Type B pancreatic cell (in vitro differentiated cells): Measurements from ENCODE around the gene MSI2. TPM values are rescaled to one million over a fixed set of nuclear protein-coding genes. Genes with fewer than 3 reads are reported as not detected.

ENCODE experiments used
- DNase-seq: peaks from one replicate; pipeline ENCODE4 v3.0.0; 2021; ENCODE audit warnings: mixed read lengths; ENCODE audit not compliant: unreplicated experiment; ENCODE audit errors: extremely low spot score
- H3K27ac Mint-ChIP-seq: 2 replicates; pipeline ENCODE4 v1.8.0; 2021; ENCODE audit warnings: mild to moderate bottlenecking, mixed read lengths
- H3K27me3 Mint-ChIP-seq: 2 replicates; pipeline ENCODE4 v1.8.0; 2021; ENCODE audit warnings: mixed read lengths
- H3K36me3 Mint-ChIP-seq: 2 replicates; pipeline ENCODE4 v1.8.0; 2021; ENCODE audit warnings: mixed read lengths
- H3K4me1 Mint-ChIP-seq: one replicate; pipeline ENCODE4 v1.8.0; 2021; ENCODE audit warnings: mixed read lengths; ENCODE audit not compliant: unreplicated experiment
- H3K4me3 Mint-ChIP-seq: 2 replicates; pipeline ENCODE4 v1.8.0; 2021; ENCODE audit warnings: mild to moderate bottlenecking, mixed read lengths
- H3K9me3 Mint-ChIP-seq: 2 replicates; pipeline ENCODE4 v1.8.0; 2021; ENCODE audit warnings: mixed read lengths
- total RNA-seq: library from RNA; stranded (reverse); gene quantifications from 2 replicates; pipeline ENCODE4 v1.2.1, GENCODE V29; 2021; ENCODE audit warnings: low replicate concordance
- TF ChIP-seq, protein P1 (sequence below): fragments of 200-600 bp; sonication (generic); conservative IDR thresholded peaks from 2 replicates; pipeline ENCODE4 v1.5.0; 2021; ENCODE audit warnings: antibody characterized with exemption, mild to moderate bottlenecking

The MSI2 gene
- total RNA-seq, 1 donor from 2014 or later, result 158 TPM

DNA sequence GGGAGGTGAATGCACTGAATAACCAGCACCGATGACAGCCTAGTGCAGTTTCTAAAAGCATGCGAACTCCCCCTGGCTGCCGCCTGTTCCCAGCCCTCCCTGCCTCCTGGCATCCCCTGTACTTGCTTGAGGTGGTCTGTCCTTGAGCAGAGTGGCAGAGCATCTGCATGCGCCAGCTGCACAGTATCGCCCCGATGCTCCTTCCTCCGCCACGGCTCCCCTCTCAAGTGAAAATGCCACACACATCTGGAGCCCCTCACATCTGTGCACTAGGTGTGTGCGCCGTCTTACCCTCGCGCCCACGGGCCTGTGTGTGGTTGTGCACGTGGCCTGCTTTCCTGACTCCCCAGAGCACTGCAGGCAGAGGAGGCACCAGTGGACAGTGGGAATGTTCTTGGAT lies 376.9 kb downstream of the MSI2 start:
- Mint-ChIP-seq H3K4me3 (no peak overlapping the region), H3K36me3 (peaks cover 36% of the 10 kb centered on the region), H3K9me3 (no peaks in the 10 kb centered on the region), H3K27ac (no peak overlapping the region), H3K4me1 (peaks cover 11% of the 10 kb centered on the region), H3K27me3 (no peaks in the 10 kb centered on the region)
- TF ChIP-seq, protein P1, sequence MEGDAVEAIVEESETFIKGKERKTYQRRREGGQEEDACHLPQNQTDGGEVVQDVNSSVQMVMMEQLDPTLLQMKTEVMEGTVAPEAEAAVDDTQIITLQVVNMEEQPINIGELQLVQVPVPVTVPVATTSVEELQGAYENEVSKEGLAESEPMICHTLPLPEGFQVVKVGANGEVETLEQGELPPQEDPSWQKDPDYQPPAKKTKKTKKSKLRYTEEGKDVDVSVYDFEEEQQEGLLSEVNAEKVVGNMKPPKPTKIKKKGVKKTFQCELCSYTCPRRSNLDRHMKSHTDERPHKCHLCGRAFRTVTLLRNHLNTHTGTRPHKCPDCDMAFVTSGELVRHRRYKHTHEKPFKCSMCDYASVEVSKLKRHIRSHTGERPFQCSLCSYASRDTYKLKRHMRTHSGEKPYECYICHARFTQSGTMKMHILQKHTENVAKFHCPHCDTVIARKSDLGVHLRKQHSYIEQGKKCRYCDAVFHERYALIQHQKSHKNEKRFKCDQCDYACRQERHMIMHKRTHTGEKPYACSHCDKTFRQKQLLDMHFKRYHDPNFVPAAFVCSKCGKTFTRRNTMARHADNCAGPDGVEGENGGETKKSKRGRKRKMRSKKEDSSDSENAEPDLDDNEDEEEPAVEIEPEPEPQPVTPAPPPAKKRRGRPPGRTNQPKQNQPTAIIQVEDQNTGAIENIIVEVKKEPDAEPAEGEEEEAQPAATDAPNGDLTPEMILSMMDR, result no peak
- no peak for DNase-seq

DNA sequence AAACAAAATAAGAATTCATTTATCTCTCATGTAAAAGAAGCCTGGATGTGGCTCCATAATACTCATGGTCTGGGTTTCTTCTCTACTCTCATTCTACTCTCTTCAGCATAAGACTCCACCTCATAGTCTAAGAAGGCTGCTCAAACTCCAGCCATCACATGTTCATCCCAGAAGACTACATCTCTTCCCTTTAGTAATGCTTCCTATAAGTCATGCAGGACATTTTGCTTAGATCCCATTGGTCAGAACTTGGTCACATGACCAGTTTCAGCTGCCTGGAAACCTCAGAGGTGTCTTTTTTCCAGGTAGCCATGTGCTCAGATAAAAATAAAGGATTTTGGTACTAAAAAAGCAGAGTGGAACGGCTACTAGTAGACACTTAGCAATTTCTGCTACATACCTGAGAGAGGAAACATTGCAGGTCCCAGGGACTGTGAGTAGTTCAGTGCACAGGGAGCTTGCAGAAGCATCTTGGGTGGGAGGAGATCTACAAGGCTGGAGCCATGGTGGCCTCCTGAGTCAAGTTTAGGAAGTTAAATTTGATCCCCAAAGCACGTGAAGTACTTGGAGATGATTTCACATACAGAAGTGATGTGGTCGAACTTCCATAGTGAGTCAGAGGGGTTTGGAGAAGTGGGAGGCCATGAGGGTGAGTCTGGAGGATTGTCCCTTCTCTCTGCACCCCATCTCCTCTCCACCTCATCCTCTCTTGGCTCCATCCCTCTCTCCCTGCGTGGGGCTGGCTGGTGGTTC lies 378.6 kb downstream of the MSI2 start:
- no peak for DNase-seq
- no peaks in the 10 kb centered on the region for H3K27me3 Mint-ChIP-seq

DNA sequence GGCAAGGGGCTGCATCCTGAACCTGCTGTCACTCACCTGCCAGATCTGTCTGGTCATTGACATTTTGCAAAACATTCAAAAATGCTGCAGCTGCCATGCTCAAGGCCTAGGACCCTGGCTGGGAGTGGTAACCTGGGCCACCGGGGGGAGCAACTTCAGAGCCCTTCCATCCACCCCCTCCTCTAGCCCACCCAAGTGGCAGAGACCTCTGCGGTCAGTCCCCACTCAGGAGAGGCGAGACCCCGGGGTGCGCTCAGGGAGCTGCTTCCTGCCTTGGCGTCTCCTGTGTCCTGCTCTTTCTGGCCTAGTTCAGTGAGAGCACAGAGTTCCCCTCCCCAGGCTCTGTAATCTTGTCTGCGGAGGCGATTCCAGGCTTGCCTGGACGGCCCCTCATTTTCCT lies 380.0 kb downstream of the MSI2 start:
- Mint-ChIP-seq H3K27ac (peak overlapping the region; percentile 70), H3K9me3 (no peaks in the 10 kb centered on the region), H3K4me3 (no peak overlapping the region), H3K27me3 (no peaks in the 10 kb centered on the region), H3K4me1 (peaks cover 11% of the 10 kb centered on the region), H3K36me3 (peaks cover 36% of the 10 kb centered on the region)
- TF ChIP-seq, protein P1, result no peak
- DNase-seq, result no peak

More for the DNA sequence above, 378.6 kb downstream of the MSI2 start:
- H3K4me1 Mint-ChIP-seq, result peaks cover 11% of the 10 kb centered on the region
- TF ChIP-seq, protein P1, result no peak
- no peak overlapping the region for H3K27ac Mint-ChIP-seq
- no peak overlapping the region for H3K4me3 Mint-ChIP-seq
- peaks cover 35% of the 10 kb centered on the region for H3K36me3 Mint-ChIP-seq
- H3K9me3 Mint-ChIP-seq, result no peaks in the 10 kb centered on the region

DNA sequence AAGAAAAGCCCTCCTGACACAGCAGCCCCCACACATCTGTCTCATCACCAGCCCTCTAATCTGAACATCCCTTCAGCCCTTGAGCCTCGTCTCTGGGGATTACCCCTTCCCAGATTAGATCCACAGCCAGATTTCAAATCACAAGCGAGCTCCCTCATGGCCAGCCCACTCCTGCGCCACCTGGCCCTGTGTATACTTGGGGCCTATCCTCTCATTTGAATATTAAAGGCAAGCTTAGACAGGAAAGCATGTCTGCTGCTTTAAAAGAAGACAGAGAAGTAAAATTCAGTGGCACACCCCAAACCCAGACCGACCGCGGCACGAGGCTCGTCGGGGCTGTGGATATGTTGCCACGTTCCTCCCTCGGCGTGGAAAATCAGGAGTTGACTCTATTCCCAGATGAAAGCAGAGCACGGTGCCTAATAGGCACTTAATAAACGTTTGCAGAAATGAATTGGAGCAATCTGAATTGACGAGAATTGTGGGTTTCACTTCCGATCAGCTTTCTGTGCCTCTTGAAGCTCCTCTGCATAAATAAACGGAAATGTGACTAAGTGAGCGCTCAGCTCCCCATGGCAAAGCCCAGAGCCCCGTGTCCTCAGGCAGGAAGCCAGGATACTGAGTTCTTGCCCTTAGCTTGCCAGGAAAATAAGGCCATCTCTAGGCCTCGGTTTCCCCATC lies 380.8 kb downstream of the MSI2 start:
- peaks cover 28% of the 10 kb centered on the region for H3K36me3 Mint-ChIP-seq
- TF ChIP-seq, protein P1, result no peak
- no peak overlapping the region for H3K4me3 Mint-ChIP-seq
- DNase-seq, result no peak
- peak overlapping the region; percentile 70 for H3K27ac Mint-ChIP-seq
- no peaks in the 10 kb centered on the region for H3K27me3 Mint-ChIP-seq
- H3K4me1 Mint-ChIP-seq, result peaks cover 11% of the 10 kb centered on the region
- no peaks in the 10 kb centered on the region for H3K9me3 Mint-ChIP-seq

DNA sequence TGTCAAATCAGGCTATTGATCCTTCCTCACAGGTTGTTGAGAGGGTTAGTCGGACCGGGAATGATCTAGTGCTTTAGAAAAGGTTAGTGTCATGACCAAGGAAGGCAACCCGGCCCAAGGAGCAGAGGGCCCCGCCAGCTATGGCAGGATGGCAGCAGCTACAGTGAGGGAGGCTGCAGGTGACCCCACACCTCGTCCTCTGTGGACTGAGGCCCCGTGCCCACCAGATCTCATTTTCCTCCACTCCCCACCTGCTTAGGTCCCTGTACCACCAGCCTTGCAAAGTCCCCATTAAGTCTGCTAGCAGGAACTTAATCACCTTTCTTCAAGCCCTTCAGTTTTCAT lies 381.3 kb downstream of the MSI2 start:
- DNase-seq, result no peak
- no peak overlapping the region for H3K27ac Mint-ChIP-seq
- no peaks in the 10 kb centered on the region for H3K9me3 Mint-ChIP-seq
- peaks cover 26% of the 10 kb centered on the region for H3K36me3 Mint-ChIP-seq
- peaks cover 11% of the 10 kb centered on the region for H3K4me1 Mint-ChIP-seq
- H3K27me3 Mint-ChIP-seq, result no peaks in the 10 kb centered on the region
- H3K4me3 Mint-ChIP-seq, result no peak overlapping the region
- TF ChIP-seq, protein P1, result no peak
